Breast epithelium (tissue), 4 donors: ENCODE results near the gene SLC30A3. TPM values are rescaled to one million over a fixed set of nuclear protein-coding genes. Genes with fewer than 3 reads are reported as not detected.
"Not testable (repeated sequence)": the region's sequence is repeated elsewhere in the genome, so short reads cannot be mapped to it uniquely, and the experiment has no call there.

Experiments
- DNase-seq, 2 donors: peaks; one replicate each; pipeline ENCODE4 v3.0.0-alpha.2; 2019; ENCODE audit warnings: low spot score in 2 of 2
- H3K27ac ChIP-seq, 2 donors: fragments of 200-600 bp; sonication (generic) in 1 of 2; one replicate each; pipeline ENCODE4 v1.5.1; 2016 to 2019; ENCODE audit warnings: mild to moderate bottlenecking in 1 of 2
- H3K27me3 ChIP-seq, 2 donors: fragments of 200-600 bp; sonication (generic) in 1 of 2; one replicate each; pipeline versions ENCODE4 v1.5.1 to v1.6.0; 2017 to 2019; ENCODE audit warnings: control low read depth in 1 of 2, mild to moderate bottlenecking in 1 of 2
- H3K36me3 ChIP-seq: fragments of 200-600 bp; one replicate; pipeline ENCODE4 v1.5.1; 2019
- H3K4me1 ChIP-seq, 2 donors: fragments of 200-600 bp; sonication (generic); one replicate each; pipeline ENCODE4 v1.5.1; 2016 to 2019; ENCODE audit warnings: control low read depth in 1 of 2
- H3K4me3 ChIP-seq, 3 donors: fragments of 200-600 bp; sonication (generic); 1 replicate in 2 of 3; 2 replicates in 1 of 3; pipeline ENCODE4 v1.5.1; 2016 to 2019; ENCODE audit warnings: mild to moderate bottlenecking in 3 of 3, moderate library complexity in 2 of 3
- H3K9me3 ChIP-seq, 2 donors: fragments of 200-600 bp; sonication (generic) in 1 of 2; one replicate each; pipeline ENCODE4 v1.5.1; 2016 to 2019; ENCODE audit warnings: control low read depth in 1 of 2
- POLR2A ChIP-seq: fragments of 450-650 bp; IDR thresholded peaks from one replicate; pipeline ENCODE4 v1.6.1; 2016; ENCODE audit warnings: antibody characterized with exemption, mild to moderate bottlenecking, moderate library complexity
- POLR2AphosphoS5 ChIP-seq, 3 donors: sonication (generic); formaldehyde crosslinking; IDR thresholded peaks; one replicate each; pipeline ENCODE4 v1.6.1; 2017; ENCODE audit warnings: antibody characterized with exemption in 3 of 3
- intact Hi-C: fragments of 100-400 bp; cut with DNase I; formaldehyde crosslinking; loops from one replicate; pipeline ENCODE4 v1.15.1; 2023; ENCODE audit warnings: low total_unique reads
- total RNA-seq, 3 donors: library from RNA; depleted of rRNA; stranded (reverse); fragments of >200 nt; gene quantifications; one replicate each; pipeline ENCODE4 v1.1.0, GENCODE V29; 2016
- TF ChIP-seq, protein P1 (sequence below), 3 donors: fragments of 450-650 bp; IDR thresholded peaks; one replicate each; pipeline ENCODE4 v1.5.1; 2016 to 2017; ENCODE audit warnings: antibody characterized with exemption in 3 of 3, mild to moderate bottlenecking in 3 of 3, moderate library complexity in 3 of 3

Gene SLC30A3
- total RNA-seq, 3 donors from 2014 or later, result 0.33 TPM; not detected in 2

- Histone ChIP-seq H3K27me3 (no peaks in the 10 kb centered on the region), H3K36me3 (no peaks in the 10 kb centered on the region), H3K4me3 (no peak overlapping the region), H3K9me3 (no peaks in the 10 kb centered on the region), H3K27ac (no peak overlapping the region), H3K4me1 (no peaks in the 10 kb centered on the region)
- no peak for TF ChIP-seq POLR2A
- DNase-seq, result no peak
- intact Hi-C loops, result no loop called here
These were observed 18.0 kb upstream of the SLC30A3 start for GRCh38 chr2:27280826-27281225.

GRCh38 chr2:27278010-27278409, 15.2 kb upstream of the SLC30A3 start:
- H3K4me1 ChIP-seq, result no peaks in the 10 kb centered on the region
- no peak overlapping the region for H3K27ac ChIP-seq
- no peak for TF ChIP-seq POLR2A
- TF ChIP-seq POLR2AphosphoS5 (IDR thresholded peaks at IDR 0.05), result no peak
- TF ChIP-seq, protein P1, sequence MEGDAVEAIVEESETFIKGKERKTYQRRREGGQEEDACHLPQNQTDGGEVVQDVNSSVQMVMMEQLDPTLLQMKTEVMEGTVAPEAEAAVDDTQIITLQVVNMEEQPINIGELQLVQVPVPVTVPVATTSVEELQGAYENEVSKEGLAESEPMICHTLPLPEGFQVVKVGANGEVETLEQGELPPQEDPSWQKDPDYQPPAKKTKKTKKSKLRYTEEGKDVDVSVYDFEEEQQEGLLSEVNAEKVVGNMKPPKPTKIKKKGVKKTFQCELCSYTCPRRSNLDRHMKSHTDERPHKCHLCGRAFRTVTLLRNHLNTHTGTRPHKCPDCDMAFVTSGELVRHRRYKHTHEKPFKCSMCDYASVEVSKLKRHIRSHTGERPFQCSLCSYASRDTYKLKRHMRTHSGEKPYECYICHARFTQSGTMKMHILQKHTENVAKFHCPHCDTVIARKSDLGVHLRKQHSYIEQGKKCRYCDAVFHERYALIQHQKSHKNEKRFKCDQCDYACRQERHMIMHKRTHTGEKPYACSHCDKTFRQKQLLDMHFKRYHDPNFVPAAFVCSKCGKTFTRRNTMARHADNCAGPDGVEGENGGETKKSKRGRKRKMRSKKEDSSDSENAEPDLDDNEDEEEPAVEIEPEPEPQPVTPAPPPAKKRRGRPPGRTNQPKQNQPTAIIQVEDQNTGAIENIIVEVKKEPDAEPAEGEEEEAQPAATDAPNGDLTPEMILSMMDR (IDR thresholded peaks at IDR 0.05), result no peak
- no peaks in the 10 kb centered on the region for H3K36me3 ChIP-seq
- no peaks in the 10 kb centered on the region for H3K9me3 ChIP-seq
- DNase-seq, result no peak
- no peak overlapping the region for H3K4me3 ChIP-seq
- intact Hi-C loops, result no loop called here
- H3K27me3 ChIP-seq, result no peaks in the 10 kb centered on the region

- TF ChIP-seq, protein P1 (IDR thresholded peaks at IDR 0.05), result no peak
- no peak for TF ChIP-seq POLR2AphosphoS5 (IDR thresholded peaks at IDR 0.05)
- no peak for TF ChIP-seq POLR2A
- no peak within 1 kb of the TSS for H3K27ac ChIP-seq
- H3K27me3 ChIP-seq, result peaks cover 0 to under 1% of the 10 kb centered on the region in 2 donors
- intact Hi-C loops, result no loop called here
- H3K4me1 ChIP-seq, result no peaks in the 10 kb centered on the region
- no peaks in the 10 kb centered on the region for H3K9me3 ChIP-seq
- no peak for DNase-seq
- no peaks in the 10 kb centered on the region for H3K36me3 ChIP-seq
- no peak within 1 kb of the TSS for H3K4me3 ChIP-seq
These were observed 12.6 kb upstream of the SLC30A3 start, which contains the start of gene DNAJC5G for GRCh38 chr2:27275211-27276150. DNAJC5G (plus strand) TSS chr2:27275433; CDS start chr2:27276729, 1,296 bp downstream.

DNA sequence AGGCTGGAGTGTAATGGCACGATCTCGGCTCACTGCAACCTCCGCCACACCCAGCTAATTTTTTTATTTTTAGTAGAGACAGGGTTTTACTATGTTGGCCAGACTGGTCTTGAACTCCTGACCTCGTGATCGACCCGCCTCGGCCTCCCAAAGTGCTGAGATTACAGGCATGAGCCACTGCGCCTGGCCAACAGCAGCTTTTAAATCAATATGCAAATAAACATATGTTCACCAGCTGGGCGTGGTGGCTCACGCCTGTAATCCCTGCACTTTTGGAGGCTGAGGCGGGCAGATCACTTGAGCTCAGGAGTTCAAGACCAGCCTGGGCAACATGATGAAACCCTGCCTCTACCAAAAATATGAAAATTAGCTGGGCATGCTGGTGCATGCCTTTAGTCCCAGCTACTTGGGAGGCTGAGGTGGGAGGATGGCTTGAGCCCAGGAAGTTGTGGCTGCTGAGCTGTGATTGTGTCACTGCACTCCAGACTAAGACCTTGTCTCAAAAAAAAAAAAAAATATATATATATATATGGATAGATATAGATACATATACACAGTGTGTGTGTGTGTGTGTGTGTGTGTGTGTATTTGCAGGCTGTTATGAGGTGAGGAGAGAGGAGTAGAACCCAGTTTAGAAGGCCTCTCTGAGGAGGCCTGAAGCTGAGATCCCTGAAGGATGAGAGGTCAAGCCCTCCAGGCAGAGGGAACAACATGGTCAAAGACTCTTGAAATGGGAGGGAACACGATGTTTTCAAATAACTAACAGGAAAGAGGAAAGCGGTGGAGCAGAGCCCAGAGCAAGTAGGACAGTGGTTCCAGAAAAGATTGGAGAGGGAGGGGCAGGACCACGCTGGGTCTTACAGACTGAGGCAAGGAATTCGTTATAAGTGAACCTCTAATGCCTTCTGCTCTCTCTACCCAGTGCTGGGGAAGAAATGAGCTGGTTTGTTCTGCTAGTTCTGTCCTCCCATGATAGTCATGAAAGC, 10.0 kb upstream of the SLC30A3 start:
- H3K9me3 ChIP-seq, H3K27me3 ChIP-seq, DNase-seq, intact Hi-C loops, H3K4me1 ChIP-seq, H3K27ac ChIP-seq, H3K36me3 ChIP-seq, H3K4me3 ChIP-seq: not testable (repeated sequence)

- Histone ChIP-seq H3K27ac (no peak overlapping the region), H3K36me3 (no peaks in the 10 kb centered on the region), H3K4me1 (no peaks in the 10 kb centered on the region), H3K4me3 (no peak overlapping the region), H3K27me3 (peaks cover 0 to 7% of the 10 kb centered on the region in 2 donors), H3K9me3 (no peaks in the 10 kb centered on the region)
- no peak for DNase-seq
- intact Hi-C loops, result no loop called here
- TF ChIP-seq, protein P1 (IDR thresholded peaks at IDR 0.05), result no peak
- TF ChIP-seq POLR2AphosphoS5 (IDR thresholded peaks at IDR 0.05), result no peak
- no peak for TF ChIP-seq POLR2A
These were observed 8.9 kb upstream of the SLC30A3 start for GRCh38 chr2:27271631-27272340.
